Activated CD4-positive, alpha-beta memory T cell treated with anti-CD3 and anti-CD28 coated beads, Interleukin-2, amount 10 ng/mL, durations not matched to agents 7 days and 5 days (primary cell): ENCODE results near the gene UST. TPM values are rescaled to one million over a fixed set of nuclear protein-coding genes. Genes with fewer than 3 reads are reported as not detected.
"Not testable (repeated sequence)": the region's sequence is repeated elsewhere in the genome, so short reads cannot be mapped to it uniquely, and the experiment has no call there.

Experiments used
- CTCF ChIA-PET: fragments of 350-600 bp; sonication (Branson Sonifier 250); formaldehyde crosslinking; loops from one replicate; lab custom pipeline; 2021; ENCODE audit warnings: antibody characterized with exemption, inconsistent platforms; lab: Charles Lee
- POLR2A ChIA-PET: fragments of 350-600 bp; sonication (Branson Sonifier 250); formaldehyde crosslinking; loops from one replicate; lab custom pipeline; 2021; ENCODE audit warnings: antibody characterized with exemption; lab: Charles Lee
- DNase-seq: peaks from one replicate; pipeline ENCODE4 v3.0.0-alpha.2; 2020
- H3K27ac Mint-ChIP-seq: one replicate; pipeline ENCODE4 v1.8.0; 2021; ENCODE audit warnings: mild to moderate bottlenecking, mixed read lengths
- H3K27me3 Mint-ChIP-seq: one replicate; pipeline ENCODE4 v1.8.0; 2021; ENCODE audit warnings: mixed read lengths
- H3K36me3 Mint-ChIP-seq: one replicate; pipeline ENCODE4 v1.8.0; 2021; ENCODE audit warnings: low read depth, mixed read lengths
- H3K4me1 Mint-ChIP-seq: one replicate; pipeline ENCODE4 v1.8.0; 2021; ENCODE audit warnings: mixed read lengths
- H3K4me3 Mint-ChIP-seq: one replicate; pipeline ENCODE4 v1.8.0; 2021; ENCODE audit warnings: mild to moderate bottlenecking, mixed read lengths
- H3K9me3 Mint-ChIP-seq: one replicate; pipeline ENCODE4 v1.8.0; 2021; ENCODE audit warnings: mixed read lengths
- total RNA-seq, 2 experiments: library from RNA; stranded (reverse); gene quantifications; one replicate each; pipeline ENCODE4 v1.2.3, GENCODE V29; 2021

UST gene
- total RNA-seq, 2 experiments from 2014 or later, result 0.80 to 0.93 TPM

DNA sequence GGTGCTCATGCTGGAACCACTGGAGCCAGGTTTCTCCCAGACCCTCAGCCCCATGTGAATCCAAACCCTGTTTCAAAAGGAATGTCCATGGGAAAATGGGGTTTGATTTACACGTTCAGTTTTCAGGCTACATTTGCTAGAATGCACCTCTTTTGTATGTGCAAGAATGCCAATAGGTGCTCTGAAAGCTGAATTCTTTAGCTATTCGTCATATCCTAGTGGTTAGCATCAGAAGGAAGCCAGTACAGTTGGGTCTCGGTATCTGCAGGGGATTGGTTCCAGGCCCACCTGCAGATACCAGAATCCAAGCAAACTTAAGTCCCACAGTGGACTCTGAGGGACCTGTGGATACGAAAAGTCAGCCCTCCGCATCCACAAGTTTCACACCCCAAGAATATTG lies 93.4 kb downstream of the UST start:
- Mint-ChIP-seq H3K4me1 (peaks cover 17% of the 10 kb centered on the region), H3K9me3 (no peaks in the 10 kb centered on the region), H3K4me3 (no peak overlapping the region), H3K36me3 (no peaks in the 10 kb centered on the region), H3K27ac (no peak overlapping the region), H3K27me3 (no peaks in the 10 kb centered on the region)
- ChIA-PET POLR2A (no interaction called here), CTCF (no interaction called here)
- DNase-seq, result no peak

DNA sequence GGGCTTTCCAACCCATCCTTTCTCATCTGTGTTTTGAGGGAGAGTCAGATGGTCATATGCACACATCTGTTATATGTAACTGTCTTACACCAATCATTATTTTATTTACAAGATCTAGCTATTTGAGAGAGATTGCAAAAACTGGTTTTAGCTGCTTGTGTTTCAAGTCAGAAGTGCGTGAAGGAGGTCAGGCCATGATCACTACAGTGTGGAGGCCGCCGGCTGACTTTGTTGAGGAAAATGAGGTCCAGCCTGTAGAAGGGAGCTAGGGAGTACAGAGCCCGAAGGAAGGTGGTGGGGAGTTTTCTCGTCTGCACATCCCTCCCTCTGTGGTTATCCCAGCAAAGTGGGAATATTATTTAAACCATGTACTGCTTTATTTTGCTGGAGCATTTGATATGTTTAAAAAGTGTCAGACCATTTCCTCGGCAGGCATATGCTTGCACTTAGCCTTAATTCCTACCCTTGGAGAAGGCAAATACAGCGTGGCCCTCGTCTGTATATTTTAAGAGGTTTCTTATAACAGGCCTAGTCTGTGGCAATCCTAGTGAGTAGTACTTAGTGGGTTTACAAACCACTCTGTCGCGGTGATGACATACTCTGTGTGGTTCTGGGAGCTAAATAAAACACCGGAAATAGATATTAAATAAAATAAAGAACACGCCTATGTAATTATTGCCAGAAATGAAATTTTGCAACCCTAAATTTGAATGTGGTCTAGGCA lies 95.6 kb downstream of the UST start:
- Mint-ChIP-seq H3K9me3 (no peaks in the 10 kb centered on the region), H3K4me3 (no peak overlapping the region), H3K27ac (no peak overlapping the region), H3K27me3 (no peaks in the 10 kb centered on the region), H3K4me1 (no peaks in the 10 kb centered on the region), H3K36me3 (no peaks in the 10 kb centered on the region)
- ChIA-PET POLR2A (no interaction called here), CTCF (no interaction called here)
- DNase-seq, result no peak

GRCh38 chr6:148845464-148845863 lies 98.6 kb downstream of the UST start:
- no peaks in the 10 kb centered on the region for H3K4me1 Mint-ChIP-seq
- H3K27ac Mint-ChIP-seq, result no peak overlapping the region
- H3K36me3 Mint-ChIP-seq, result no peaks in the 10 kb centered on the region
- ChIA-PET POLR2A (no interaction called here), CTCF (no interaction called here)
- no peaks in the 10 kb centered on the region for H3K9me3 Mint-ChIP-seq
- no peak for DNase-seq
- H3K4me3 Mint-ChIP-seq, result no peak overlapping the region
- H3K27me3 Mint-ChIP-seq, result no peaks in the 10 kb centered on the region

- Mint-ChIP-seq H3K4me3 (no peak overlapping the region), H3K9me3 (no peaks in the 10 kb centered on the region), H3K4me1 (no peaks in the 10 kb centered on the region), H3K27me3 (no peaks in the 10 kb centered on the region), H3K27ac (no peak overlapping the region), H3K36me3 (no peaks in the 10 kb centered on the region)
- CTCF ChIA-PET, result no interaction called here
- POLR2A ChIA-PET, result no interaction called here
- no peak for DNase-seq
Observed at GRCh38 chr6:148846778-148847761, 100.2 kb downstream of the UST start.

DNA sequence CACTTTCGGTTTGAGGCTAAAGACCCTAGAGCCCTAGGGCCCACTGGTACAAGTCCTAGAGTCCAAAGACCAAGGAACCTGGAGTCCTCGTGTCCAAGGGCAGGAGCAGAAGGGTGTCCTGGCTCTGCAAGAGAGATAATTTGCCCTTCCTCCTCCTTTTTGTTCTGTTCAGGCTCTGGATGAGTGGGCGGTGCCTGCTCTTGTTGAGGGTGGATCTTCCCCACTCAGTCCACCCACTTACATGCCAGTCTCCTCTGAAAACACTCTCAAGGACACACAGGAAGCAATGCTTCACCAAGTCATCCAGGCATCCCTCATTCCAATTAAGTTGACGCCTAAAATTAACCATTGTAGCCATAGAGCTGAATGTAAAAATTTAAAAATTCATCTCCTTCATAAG lies 102.1 kb downstream of the UST start:
- Mint-ChIP-seq H3K36me3 (no peaks in the 10 kb centered on the region), H3K9me3 (no peaks in the 10 kb centered on the region), H3K4me3 (no peak overlapping the region), H3K4me1 (no peaks in the 10 kb centered on the region), H3K27me3 (no peaks in the 10 kb centered on the region), H3K27ac (no peak overlapping the region)
- no peak for DNase-seq
- POLR2A ChIA-PET, result no interaction called here
- CTCF ChIA-PET, result no interaction called here

DNA sequence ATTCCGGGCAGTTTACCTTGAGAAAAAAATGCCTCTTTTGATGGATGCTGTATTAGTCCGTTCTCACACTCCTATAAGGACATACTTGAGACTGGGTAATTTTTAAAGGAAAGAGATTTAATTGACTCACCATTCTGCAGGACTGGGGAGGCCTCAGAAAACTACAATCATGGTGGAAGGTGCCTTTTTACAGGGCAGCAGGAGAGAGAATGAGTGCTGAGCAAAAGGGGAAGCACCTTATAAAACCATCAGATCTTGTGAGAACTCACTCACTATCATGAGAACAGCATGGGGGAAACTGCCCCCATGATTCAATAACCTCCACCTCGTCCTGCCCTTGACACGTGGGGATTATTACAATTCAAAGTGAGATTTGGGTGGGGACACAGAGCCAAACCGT lies 102.6 kb downstream of the UST start:
- H3K36me3 Mint-ChIP-seq, H3K9me3 Mint-ChIP-seq, CTCF ChIA-PET, DNase-seq, H3K4me1 Mint-ChIP-seq, POLR2A ChIA-PET, H3K27ac Mint-ChIP-seq, H3K4me3 Mint-ChIP-seq, H3K27me3 Mint-ChIP-seq: not testable (repeated sequence)

DNA sequence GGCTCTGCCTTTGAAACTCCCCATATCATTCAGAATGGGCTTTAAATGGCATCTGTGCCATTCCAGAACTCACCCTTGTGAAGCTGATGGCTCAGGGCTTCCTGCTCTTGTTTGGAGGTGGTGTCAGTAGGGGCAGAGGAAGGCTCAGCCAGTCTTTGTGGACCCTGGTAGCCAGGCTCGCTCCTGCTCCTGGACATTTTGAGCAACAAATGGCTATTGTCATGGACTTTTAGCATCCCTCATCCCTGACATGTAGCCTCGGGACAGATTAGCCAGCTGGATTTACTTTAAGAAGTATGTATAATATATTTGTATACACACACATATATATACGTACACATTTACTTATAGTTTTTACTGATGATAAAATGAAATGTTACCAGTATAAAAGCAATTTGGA lies 104.1 kb downstream of the UST start:
- POLR2A ChIA-PET, result no interaction called here
- DNase-seq, result no peak
- no peaks in the 10 kb centered on the region for H3K27me3 Mint-ChIP-seq
- H3K27ac Mint-ChIP-seq, result no peak overlapping the region
- H3K9me3 Mint-ChIP-seq, result no peaks in the 10 kb centered on the region
- peaks cover 2% of the 10 kb centered on the region for H3K4me1 Mint-ChIP-seq
- no peak overlapping the region for H3K4me3 Mint-ChIP-seq
- CTCF ChIA-PET, result no interaction called here
- no peaks in the 10 kb centered on the region for H3K36me3 Mint-ChIP-seq

GRCh38 chr6:148851683-148852556 lies 105.1 kb downstream of the UST start:
- no peak overlapping the region for H3K27ac Mint-ChIP-seq
- no peaks in the 10 kb centered on the region for H3K36me3 Mint-ChIP-seq
- no peaks in the 10 kb centered on the region for H3K9me3 Mint-ChIP-seq
- H3K4me1 Mint-ChIP-seq, result peaks cover 2% of the 10 kb centered on the region
- no peaks in the 10 kb centered on the region for H3K27me3 Mint-ChIP-seq
- no peak overlapping the region for H3K4me3 Mint-ChIP-seq
- no peak for DNase-seq
- CTCF ChIA-PET, result no interaction called here
- POLR2A ChIA-PET, result no interaction called here

GRCh38 chr6:148852688-148853087 lies 105.9 kb downstream of the UST start:
- no peak overlapping the region for H3K4me3 Mint-ChIP-seq
- CTCF ChIA-PET, result no interaction called here
- POLR2A ChIA-PET, result no interaction called here
- H3K4me1 Mint-ChIP-seq, result peaks cover 2% of the 10 kb centered on the region
- no peak for DNase-seq
- no peaks in the 10 kb centered on the region for H3K36me3 Mint-ChIP-seq
- no peak overlapping the region for H3K27ac Mint-ChIP-seq
- H3K27me3 Mint-ChIP-seq, result no peaks in the 10 kb centered on the region
- H3K9me3 Mint-ChIP-seq, result no peaks in the 10 kb centered on the region

GRCh38 chr6:148853113-148853512 lies 106.3 kb downstream of the UST start:
- CTCF ChIA-PET, H3K36me3 Mint-ChIP-seq, POLR2A ChIA-PET, H3K27me3 Mint-ChIP-seq, H3K4me3 Mint-ChIP-seq, DNase-seq, H3K9me3 Mint-ChIP-seq, H3K4me1 Mint-ChIP-seq, H3K27ac Mint-ChIP-seq: not testable (repeated sequence)

DNA sequence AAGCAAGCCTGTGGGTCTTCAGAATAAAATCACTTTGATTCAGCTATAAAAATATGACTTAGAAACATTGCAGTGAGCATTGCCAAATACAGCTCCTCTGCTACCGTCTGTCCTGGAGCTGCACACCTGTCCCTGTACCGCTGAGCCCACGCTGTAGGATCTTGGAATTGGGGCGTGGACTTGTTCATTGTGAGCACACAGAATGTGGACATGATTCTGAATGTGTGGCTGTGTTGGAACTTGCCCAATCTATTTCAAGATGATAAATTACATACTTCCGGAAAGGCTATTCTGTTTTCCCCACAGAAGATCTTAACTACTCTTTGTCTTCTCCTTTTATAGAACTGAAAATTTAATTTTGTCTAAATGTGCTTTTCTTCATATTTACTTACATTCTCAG lies 107.3 kb downstream of the UST start:
- POLR2A ChIA-PET, result no interaction called here
- no peaks in the 10 kb centered on the region for H3K9me3 Mint-ChIP-seq
- CTCF ChIA-PET, result no interaction called here
- H3K4me1 Mint-ChIP-seq, result peaks cover 4% of the 10 kb centered on the region
- DNase-seq, result no peak
- no peaks in the 10 kb centered on the region for H3K36me3 Mint-ChIP-seq
- H3K27ac Mint-ChIP-seq, result no peak overlapping the region
- H3K27me3 Mint-ChIP-seq, result no peaks in the 10 kb centered on the region
- no peak overlapping the region for H3K4me3 Mint-ChIP-seq

- no peak overlapping the region for H3K4me3 Mint-ChIP-seq
- no peaks in the 10 kb centered on the region for H3K9me3 Mint-ChIP-seq
- H3K36me3 Mint-ChIP-seq, result no peaks in the 10 kb centered on the region
- POLR2A ChIA-PET, result no interaction called here
- no peak overlapping the region for H3K27ac Mint-ChIP-seq
- DNase-seq, result no peak
- H3K27me3 Mint-ChIP-seq, result no peaks in the 10 kb centered on the region
- CTCF ChIA-PET, result interaction anchor here (1.2 kb wide), 1 partner anchor 17 kb away, joined by 3 read pairs; no protein-coding TSS in a partner anchor
- peaks cover 5% of the 10 kb centered on the region for H3K4me1 Mint-ChIP-seq
Observed at GRCh38 chr6:148854992-148855391, 108.2 kb downstream of the UST start.

- H3K4me1 Mint-ChIP-seq, result peaks cover 5% of the 10 kb centered on the region
- CTCF ChIA-PET, result interaction anchor here (1.2 kb wide), 1 partner anchor 16 kb away, joined by 3 read pairs; no protein-coding TSS in a partner anchor
- POLR2A ChIA-PET, result no interaction called here
- no peak overlapping the region for H3K27ac Mint-ChIP-seq
- no peaks in the 10 kb centered on the region for H3K27me3 Mint-ChIP-seq
- no peak overlapping the region for H3K4me3 Mint-ChIP-seq
- H3K9me3 Mint-ChIP-seq, result no peaks in the 10 kb centered on the region
- DNase-seq, result no peak
- H3K36me3 Mint-ChIP-seq, result no peaks in the 10 kb centered on the region
Observed at GRCh38 chr6:148855744-148856143, 108.9 kb downstream of the UST start.
